GM19239 (cell line): ENCODE measurements around the gene GET4.

ENCODE experiments used
- DNase-seq: peaks from one replicate; pipeline ENCODE4 v3.0.0; 2011; ENCODE audit warnings: low spot score; ENCODE audit not compliant: insufficient read length
- FAIRE-seq: peaks from 2 replicates; lab custom pipeline; 2011; peaks lifted over from hg19 to GRCh38; lab: Jason Lieb, UNC

GET4 gene

DNA sequence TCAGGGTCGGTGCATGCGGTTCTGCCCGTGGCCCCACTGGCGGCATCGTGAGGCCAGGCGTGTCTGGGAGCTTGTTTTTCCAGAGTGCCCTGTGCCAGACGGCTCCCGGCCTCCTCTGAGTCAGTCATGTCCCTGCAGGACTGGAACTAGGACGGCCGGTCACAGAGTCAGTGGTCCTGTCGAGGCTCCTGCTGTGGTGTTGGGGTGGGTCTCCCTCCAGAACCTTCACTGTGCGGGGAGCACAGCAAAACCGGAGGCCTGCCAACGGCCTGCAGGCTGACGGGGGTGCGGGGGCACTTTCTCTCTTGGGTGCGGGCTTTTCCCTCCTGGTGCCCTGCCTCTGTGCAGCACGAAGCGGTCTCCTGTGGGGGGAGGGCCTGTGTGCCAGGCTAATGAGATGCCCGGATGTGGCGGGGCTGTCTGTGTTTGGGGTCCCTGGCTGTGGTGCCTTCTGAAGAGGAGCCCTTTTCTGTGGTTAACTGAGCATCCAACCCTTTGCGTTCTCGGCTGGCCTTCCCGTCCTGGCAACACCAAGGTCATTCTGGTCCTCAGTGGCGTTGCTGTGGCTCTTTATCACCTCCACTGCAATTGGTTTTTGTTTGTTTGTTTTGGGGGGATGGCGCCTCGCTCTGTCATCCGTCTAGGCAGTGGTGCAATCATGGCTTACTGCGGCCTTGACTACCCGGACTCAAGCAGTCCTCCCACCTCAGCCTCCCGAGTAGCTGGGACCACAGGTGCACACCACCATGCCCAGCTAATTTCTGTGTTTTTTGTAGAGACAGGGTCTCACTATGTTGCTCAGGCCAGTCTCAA lies 8.0 kb downstream of the GET4 start:
- DNase-seq (no peak), FAIRE-seq (no peak)

DNA sequence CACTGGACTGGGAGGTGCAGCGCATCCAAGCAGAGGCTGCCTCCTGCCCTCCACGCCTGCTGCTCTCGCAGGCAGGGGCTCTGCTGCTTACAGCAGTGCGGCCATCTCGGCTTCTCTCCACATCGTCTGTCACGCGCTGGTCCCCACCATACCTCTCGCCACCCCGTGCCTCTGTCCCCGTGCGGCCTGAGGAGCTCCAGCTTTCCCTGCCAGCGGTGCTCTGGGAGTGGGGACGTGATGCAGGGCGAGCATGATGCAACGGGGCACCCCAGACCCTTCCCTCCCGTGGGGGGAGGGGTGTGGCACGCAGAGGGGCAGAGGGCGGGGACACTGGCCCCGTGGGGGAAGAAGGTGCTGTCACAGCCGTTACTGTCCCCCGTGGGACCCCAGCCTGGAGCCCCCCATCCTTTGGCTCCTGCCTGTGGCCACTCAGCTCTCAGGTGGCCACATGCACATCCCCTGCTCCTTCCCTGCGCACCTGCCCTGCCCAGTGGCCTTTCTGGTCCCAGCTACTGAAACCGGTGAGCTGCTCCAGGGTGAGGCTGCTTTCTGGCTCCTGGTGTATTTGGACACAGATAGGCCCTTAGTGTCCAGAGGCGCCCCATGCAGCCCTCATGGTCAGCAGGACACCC lies 9.0 kb downstream of the GET4 start:
- FAIRE-seq: no peak
- DNase-seq: no peak

- FAIRE-seq: no peak
- DNase-seq: no peak
Observed at GRCh38 chr7:885893-886625, 9.7 kb downstream of the GET4 start.

GRCh38 chr7:886626-887487 lies 10.5 kb downstream of the GET4 start:
- DNase-seq (no peak), FAIRE-seq (no peak)

DNA sequence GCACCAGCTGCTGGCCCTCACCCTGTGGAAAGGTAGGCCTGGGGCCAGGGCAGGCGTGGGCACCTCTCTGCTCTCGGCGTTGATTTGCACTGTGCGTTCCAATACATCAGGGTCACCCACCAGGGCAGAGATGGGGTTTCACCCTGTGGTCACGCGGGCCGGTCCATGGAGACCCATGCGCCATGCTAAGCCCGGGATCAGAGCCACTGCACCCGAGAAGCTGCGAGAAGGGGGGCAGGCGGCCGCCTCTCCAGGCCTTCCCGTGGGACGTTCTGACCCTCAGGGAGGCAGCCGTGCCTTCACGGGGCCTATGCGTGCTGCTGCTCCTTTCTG lies 11.1 kb downstream of the GET4 start:
- DNase-seq (no peak), FAIRE-seq (no peak)

DNA sequence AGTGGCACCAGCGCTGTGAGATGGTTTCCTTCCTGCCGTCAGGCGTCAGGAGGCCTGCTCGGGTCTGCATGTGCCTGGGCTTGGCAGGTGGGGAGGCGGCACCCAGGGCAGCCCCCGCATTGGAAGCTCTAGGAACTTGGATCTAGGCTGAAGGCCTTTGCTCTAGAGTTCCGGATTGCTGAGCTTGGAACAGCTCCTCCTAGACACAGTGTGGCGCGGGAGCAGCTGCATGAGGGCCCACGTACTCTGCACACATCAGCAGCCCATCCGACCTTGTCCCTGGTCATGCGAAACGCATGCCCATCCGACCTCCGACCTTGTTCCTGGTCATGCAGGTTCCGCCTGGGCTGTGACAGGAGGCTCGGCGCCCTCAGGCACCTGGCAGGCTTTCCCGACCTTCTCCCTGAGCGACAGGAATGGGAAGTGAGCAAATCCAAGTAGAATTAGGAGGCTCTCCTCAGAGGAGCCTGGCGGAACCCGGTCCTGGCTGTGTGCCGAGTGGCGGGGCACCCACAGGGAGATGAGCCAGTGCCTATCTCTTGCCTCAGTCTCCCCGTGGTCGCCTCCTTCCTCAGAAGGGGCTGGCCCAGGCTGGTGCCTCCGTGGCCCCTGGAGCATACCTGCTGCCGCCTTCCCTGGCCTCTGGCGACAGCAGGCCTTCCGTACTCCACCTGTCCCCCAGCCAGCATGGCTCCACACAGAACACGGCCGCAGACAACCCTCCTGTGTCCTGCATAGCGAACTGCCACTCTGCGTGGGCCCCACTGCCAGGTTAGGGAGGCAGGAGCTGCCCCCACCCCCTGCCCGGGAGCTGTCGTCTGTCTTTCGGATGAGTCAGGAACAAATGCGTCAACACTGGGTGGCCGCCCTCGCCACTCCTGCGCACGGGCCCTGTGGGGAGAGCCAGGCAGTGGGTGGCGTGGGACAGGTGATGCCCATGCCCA lies 12.0 kb downstream of the GET4 start:
- FAIRE-seq: no peak
- DNase-seq: no peak

DNA sequence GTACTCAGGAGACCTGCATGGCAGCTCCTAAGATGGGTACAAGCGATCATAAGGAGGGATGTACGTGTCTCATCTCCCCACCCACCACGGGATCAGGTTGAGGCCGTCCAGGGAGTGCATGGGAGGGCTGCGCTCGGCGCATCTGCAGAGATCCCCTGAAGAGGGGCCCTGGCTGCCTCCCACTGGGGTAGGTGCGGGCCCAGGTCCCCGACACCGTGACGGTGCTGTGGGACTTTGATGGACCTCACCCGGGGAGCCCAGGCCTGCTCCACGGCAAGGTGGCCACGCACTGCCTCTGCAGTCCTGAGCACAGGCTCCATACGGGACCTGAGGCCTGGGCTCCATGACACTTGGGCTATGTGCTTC lies 12.7 kb downstream of the GET4 start:
- DNase-seq (no peak), FAIRE-seq (no peak)

DNA sequence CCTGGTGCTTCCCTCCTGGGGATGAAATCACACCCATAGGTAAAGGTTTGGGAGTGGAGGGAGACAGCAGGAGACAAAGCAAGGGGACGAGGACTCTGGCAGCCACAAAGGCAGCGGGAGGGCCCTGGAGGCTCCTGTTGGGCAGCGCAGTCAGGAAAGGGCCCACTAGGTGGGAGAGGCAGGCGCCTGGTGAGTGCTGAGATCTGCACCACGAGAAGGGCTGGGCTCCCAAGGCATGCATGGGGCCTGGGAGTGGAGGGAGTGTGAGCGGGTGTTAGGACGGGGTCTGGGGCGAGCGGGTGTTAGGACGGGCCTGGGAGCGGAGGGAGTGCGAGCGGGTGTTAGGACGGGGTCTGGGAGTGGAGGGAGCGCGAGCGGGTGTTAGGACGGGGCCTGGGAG lies 13.0 kb downstream of the GET4 start:
- FAIRE-seq (no peak), DNase-seq (no peak)

DNA sequence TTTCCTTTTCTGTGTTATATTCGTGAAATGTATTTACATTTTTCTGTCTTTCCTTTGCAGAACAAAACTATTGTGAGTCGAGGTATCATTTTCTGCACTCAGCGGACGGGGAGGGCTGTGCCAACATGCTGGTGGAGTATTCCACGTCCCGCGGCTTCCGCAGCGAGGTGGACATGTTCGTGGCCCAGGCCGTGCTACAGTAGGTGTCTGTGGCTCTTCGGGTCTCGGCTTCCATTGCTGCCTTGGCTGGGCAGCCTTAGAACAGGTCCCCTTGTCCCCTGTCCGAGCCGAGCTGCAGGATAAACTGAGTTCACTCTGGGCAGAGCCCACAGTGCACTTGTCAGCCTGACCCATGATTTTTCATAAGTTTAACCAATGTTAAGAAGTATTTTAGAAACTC lies 14.5 kb downstream of the GET4 start:
- DNase-seq (no peak), FAIRE-seq (no peak)

GRCh38 chr7:891291-891690 lies 14.9 kb downstream of the GET4 start:
- no peak for FAIRE-seq

DNA sequence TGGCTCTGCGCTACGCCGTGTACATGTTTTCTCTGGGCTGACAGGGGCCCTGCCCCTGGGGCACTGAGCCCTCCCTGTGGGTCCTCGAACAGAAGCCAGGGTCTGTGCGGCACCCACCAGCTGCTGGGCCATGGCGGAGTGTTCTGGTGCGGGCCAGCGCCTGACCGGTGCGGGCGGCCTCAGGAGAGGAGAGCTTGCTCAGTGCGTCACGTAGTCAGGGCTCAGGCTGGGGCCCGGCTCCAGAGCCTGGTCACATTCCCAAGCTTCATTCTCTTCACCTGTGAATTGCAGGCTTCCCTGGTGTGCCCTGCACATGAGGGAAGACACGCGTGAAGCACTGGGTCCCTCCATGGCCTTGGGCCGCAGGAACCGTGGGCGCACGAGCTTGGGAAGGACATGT lies 15.5 kb downstream of the GET4 start:
- FAIRE-seq (no peak), DNase-seq (no peak)

More at GRCh38 chr7:891291-891690, 14.9 kb downstream of the GET4 start:
- DNase-seq: no peak

DNA sequence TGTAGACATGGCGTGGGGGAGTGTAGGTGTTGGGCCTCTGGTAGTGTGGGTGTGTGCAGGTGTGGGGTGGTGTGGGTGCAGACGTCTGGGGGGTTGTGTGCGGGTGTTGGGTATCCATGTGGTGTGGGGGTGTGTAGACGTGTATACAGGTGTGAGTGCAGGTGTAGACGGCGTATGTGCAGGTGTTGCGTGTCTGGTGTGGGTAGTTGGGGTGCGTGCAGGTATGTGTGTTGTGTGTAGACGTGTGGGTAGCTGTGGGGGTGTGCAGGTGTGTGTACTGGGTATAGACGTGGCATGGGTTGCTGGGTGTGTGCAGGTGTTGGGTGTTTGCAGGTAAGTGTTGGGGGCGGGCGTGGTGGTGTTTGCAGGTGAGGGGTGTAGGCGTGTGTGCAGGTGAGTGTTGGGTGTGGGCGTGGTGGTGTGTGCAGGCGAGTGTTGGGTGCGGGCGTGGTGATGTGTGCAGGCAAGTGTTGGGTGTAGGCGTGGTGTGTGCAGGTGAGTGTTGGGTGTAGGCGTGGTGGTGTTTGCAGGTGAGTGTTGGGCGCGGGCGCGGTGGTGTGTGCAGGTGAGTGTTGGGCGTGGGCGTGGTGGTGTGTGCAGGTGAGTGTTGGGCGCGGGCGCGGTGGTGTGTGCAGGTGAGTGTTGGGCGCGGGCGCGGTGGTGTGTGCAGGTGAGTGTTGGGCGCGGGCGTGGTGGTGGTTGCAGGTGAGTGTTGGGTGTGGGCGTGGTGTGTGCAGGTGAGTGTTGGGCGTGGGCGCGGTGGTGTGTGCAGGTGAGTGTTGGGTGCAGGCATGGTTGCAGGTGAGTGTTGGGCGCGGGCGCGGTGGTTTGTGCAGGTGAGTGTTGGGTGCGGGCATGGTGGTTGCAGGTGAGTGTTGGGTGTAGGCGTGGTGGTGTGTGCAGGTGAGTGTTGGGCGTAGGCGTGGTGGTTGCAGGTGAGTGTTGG lies 16.6 kb downstream of the GET4 start:
- no peak for DNase-seq
- no peak for FAIRE-seq

GRCh38 chr7:893686-894085 lies 17.3 kb downstream of the GET4 start:
- FAIRE-seq: no peak
- DNase-seq: no peak

DNA sequence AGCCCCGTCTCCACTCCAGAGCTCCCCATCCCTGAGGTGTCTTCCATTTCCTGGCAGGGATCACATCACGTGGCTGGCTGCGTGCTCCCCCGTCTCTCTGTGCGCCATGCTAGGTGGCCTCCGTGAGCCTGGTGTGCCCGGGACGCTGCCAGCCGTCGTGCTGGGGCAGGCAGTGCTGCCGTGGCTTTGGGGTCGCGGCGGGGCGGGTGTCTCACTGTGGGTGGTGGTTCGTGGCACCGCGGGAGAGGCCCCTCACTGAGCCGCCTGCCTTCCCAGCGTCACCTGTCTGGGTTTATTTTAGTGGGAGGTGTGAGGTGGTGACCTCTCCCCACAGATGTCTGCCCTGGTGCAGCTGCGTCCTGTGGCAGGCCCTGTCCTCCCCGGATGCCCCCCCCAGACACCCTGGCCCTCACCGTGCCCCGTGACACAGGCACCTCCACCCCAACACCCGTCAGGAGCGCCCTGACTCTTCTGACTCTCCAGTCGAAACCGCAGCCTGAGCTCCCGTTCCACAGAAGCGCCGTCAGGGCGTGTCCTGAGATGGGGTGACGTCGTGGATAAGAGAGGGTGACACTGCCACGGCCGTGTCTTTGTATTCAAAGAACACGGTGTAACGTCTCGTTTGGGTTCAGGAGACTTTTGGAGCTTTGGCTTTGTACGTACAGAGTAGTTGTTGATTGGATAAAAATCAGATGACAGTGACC lies 18.0 kb downstream of the GET4 start:
- DNase-seq (no peak), FAIRE-seq (no peak)

GRCh38 chr7:894927-895450 lies 18.6 kb downstream of the GET4 start:
- no peak for DNase-seq
- no peak for FAIRE-seq

- FAIRE-seq (no peak), DNase-seq (no peak)
Observed at GRCh38 chr7:895451-896052, 19.2 kb downstream of the GET4 start.
